GM12801 (cell line): ENCODE measurements around the gene SETD5.

Experiments
- CTCF ChIP-seq: IDR thresholded peaks from one replicate; pipeline ENCODE4 v1.5.1; 2011; ENCODE audit warnings: control low read depth; ENCODE audit not compliant: insufficient read length; ENCODE audit errors: extremely low read depth

Gene SETD5

GRCh38 chr3:9385187-9386077, 12.0 kb upstream of the SETD5 start:
- no peak for TF ChIP-seq CTCF

- TF ChIP-seq CTCF: no peak
These were observed 11.3 kb upstream of the SETD5 start for GRCh38 chr3:9386078-9386459.

- no peak for TF ChIP-seq CTCF
These were observed 10.7 kb upstream of the SETD5 start for GRCh38 chr3:9386501-9387321.

GRCh38 chr3:9387322-9387655, 10.1 kb upstream of the SETD5 start:
- TF ChIP-seq CTCF: no peak

GRCh38 chr3:9388142-9388541, 9.3 kb upstream of the SETD5 start:
- TF ChIP-seq CTCF: no peak

GRCh38 chr3:9388562-9389272, 8.7 kb upstream of the SETD5 start:
- no peak for TF ChIP-seq CTCF

GRCh38 chr3:9390265-9390888, 7.0 kb upstream of the SETD5 start:
- TF ChIP-seq CTCF: no peak
